ENCODE measurements around the gene SF3B4.

Gene SF3B4

GRCh38 chr1:149933208-149933607 lies 5.6 kb upstream of the SF3B4 start:
- no peak overlapping the region for H3K9ac ChIP-seq
- no peaks in the 10 kb centered on the region for H3K9me3 ChIP-seq
- H3K36me3 ChIP-seq, result no peaks in the 10 kb centered on the region
- no peak overlapping the region for H3K27ac ChIP-seq
- no peak for TF ChIP-seq Cebpa-rat (IDR thresholded peaks at IDR 0.05)
- peaks cover 8% of the 10 kb centered on the region for H3K4me1 ChIP-seq
- H3K4me2 ChIP-seq, result no peak overlapping the region
- no peaks in the 10 kb centered on the region for H4K20me1 ChIP-seq
- H3K27me3 ChIP-seq, result no peaks in the 10 kb centered on the region
- no peak overlapping the region for H3K4me3 ChIP-seq

GRCh38 chr1:149932474-149932873 lies 4.9 kb upstream of the SF3B4 start:
- H4K20me1 ChIP-seq, result no peaks in the 10 kb centered on the region
- no peaks in the 10 kb centered on the region for H3K9me3 ChIP-seq
- peaks cover 10% of the 10 kb centered on the region for H3K4me1 ChIP-seq
- no peak overlapping the region for H3K4me2 ChIP-seq
- no peaks in the 10 kb centered on the region for H3K36me3 ChIP-seq
- no peak overlapping the region for H3K27ac ChIP-seq
- H3K27me3 ChIP-seq, result no peaks in the 10 kb centered on the region
- H3K4me3 ChIP-seq, result no peak overlapping the region
- H3K9ac ChIP-seq, result no peak overlapping the region
- no peak for TF ChIP-seq Cebpa-rat (IDR thresholded peaks at IDR 0.05)

GRCh38 chr1:149931212-149931790 lies 3.7 kb upstream of the SF3B4 start:
- Histone ChIP-seq H3K27me3 (no peaks in the 10 kb centered on the region), H3K9ac (no peak overlapping the region), H3K36me3 (peaks cover 5% of the 10 kb centered on the region), H3K4me2 (no peak overlapping the region), H4K20me1 (peaks cover 11% of the 10 kb centered on the region), H3K9me3 (no peaks in the 10 kb centered on the region), H3K4me1 (peaks cover 19% of the 10 kb centered on the region), H3K27ac (no peak overlapping the region), H3K4me3 (no peak overlapping the region)
- no peak for TF ChIP-seq Cebpa-rat (IDR thresholded peaks at IDR 0.05)

GRCh38 chr1:149929856-149930255 lies 2.3 kb upstream of the SF3B4 start:
- Histone ChIP-seq H3K36me3 (peaks cover 19% of the 10 kb centered on the region), H3K27me3 (no peaks in the 10 kb centered on the region), H3K9ac (no peak overlapping the region), H3K4me1 (peaks cover 33% of the 10 kb centered on the region), H4K20me1 (peaks cover 25% of the 10 kb centered on the region), H3K4me3 (no peak overlapping the region), H3K4me2 (no peak overlapping the region), H3K9me3 (no peaks in the 10 kb centered on the region), H3K27ac (no peak overlapping the region)
- TF ChIP-seq Cebpa-rat (IDR thresholded peaks at IDR 0.05), result no peak

GRCh38 chr1:149928401-149928724 lies 760 bp upstream of the SF3B4 start:
- peaks cover 34% of the 10 kb centered on the region for H3K36me3 ChIP-seq
- H3K4me2 ChIP-seq, result peak overlapping the region; percentile 97
- no peaks in the 10 kb centered on the region for H3K27me3 ChIP-seq
- H3K27ac ChIP-seq, result peak overlapping the region; percentile 89
- peak overlapping the region; percentile 79 for H3K9ac ChIP-seq
- peaks cover 34% of the 10 kb centered on the region for H4K20me1 ChIP-seq
- peak overlapping the region; percentile 83 for H3K4me3 ChIP-seq
- TF ChIP-seq Cebpa-rat (IDR thresholded peaks at IDR 0.05), result no peak
- peaks cover 37% of the 10 kb centered on the region for H3K4me1 ChIP-seq
- H3K9me3 ChIP-seq, result no peaks in the 10 kb centered on the region

GRCh38 chr1:149927056-149927562 lies 494 bp downstream of the SF3B4 start:
- Histone ChIP-seq H3K4me3 (peak overlapping the region; percentile 83), H4K20me1 (peaks cover 34% of the 10 kb centered on the region), H3K36me3 (peaks cover 47% of the 10 kb centered on the region), H3K4me1 (peaks cover 37% of the 10 kb centered on the region), H3K9ac (peak overlapping the region; percentile 79), H3K9me3 (no peaks in the 10 kb centered on the region), H3K4me2 (peak overlapping the region; percentile 86), H3K27ac (peak overlapping the region; percentile 89), H3K27me3 (no peaks in the 10 kb centered on the region)
- no peak for TF ChIP-seq Cebpa-rat (IDR thresholded peaks at IDR 0.05)

GRCh38 chr1:149926296-149926695 lies 1.3 kb downstream of the SF3B4 start:
- Histone ChIP-seq H3K27ac (no peak overlapping the region), H3K4me2 (peak overlapping the region; percentile 86), H3K4me1 (peaks cover 37% of the 10 kb centered on the region), H3K4me3 (peak overlapping the region; percentile 83), H3K9me3 (no peaks in the 10 kb centered on the region), H3K36me3 (peaks cover 54% of the 10 kb centered on the region), H4K20me1 (peaks cover 34% of the 10 kb centered on the region), H3K27me3 (no peaks in the 10 kb centered on the region), H3K9ac (no peak overlapping the region)
- no peak for TF ChIP-seq Cebpa-rat (IDR thresholded peaks at IDR 0.05)

- peak overlapping the region; percentile 83; the same call in 1 of the 2 replicates for H3K4me3 ChIP-seq
- peaks cover 34% of the 10 kb centered on the region for H4K20me1 ChIP-seq
- H3K4me1 ChIP-seq, result peaks cover 37% of the 10 kb centered on the region
- peaks cover 56% of the 10 kb centered on the region for H3K36me3 ChIP-seq
- no peak for TF ChIP-seq Cebpa-rat (IDR thresholded peaks at IDR 0.05)
- no peak overlapping the region for H3K9ac ChIP-seq
- H3K9me3 ChIP-seq, result no peaks in the 10 kb centered on the region
- H3K27ac ChIP-seq, result no peak overlapping the region
- peak overlapping the region; percentile 86 for H3K4me2 ChIP-seq
- no peaks in the 10 kb centered on the region for H3K27me3 ChIP-seq
Measured at GRCh38 chr1:149925751-149926150, 1.9 kb downstream of the SF3B4 start.

GRCh38 chr1:149925345-149925744 lies 2.3 kb downstream of the SF3B4 start:
- no peaks in the 10 kb centered on the region for H3K27me3 ChIP-seq
- peaks cover 37% of the 10 kb centered on the region for H3K4me1 ChIP-seq
- H3K9me3 ChIP-seq, result no peaks in the 10 kb centered on the region
- no peak overlapping the region for H3K9ac ChIP-seq
- TF ChIP-seq Cebpa-rat (IDR thresholded peaks at IDR 0.05), result no peak
- peaks cover 56% of the 10 kb centered on the region for H3K36me3 ChIP-seq
- H3K27ac ChIP-seq, result no peak overlapping the region
- peak overlapping the region; percentile 86 for H3K4me2 ChIP-seq
- no peak overlapping the region for H3K4me3 ChIP-seq
- H4K20me1 ChIP-seq, result peaks cover 34% of the 10 kb centered on the region

- Histone ChIP-seq H3K4me2 (no peak overlapping the region), H3K4me3 (no peak overlapping the region), H3K36me3 (peaks cover 56% of the 10 kb centered on the region), H3K27me3 (no peaks in the 10 kb centered on the region), H3K9me3 (no peaks in the 10 kb centered on the region), H4K20me1 (peaks cover 34% of the 10 kb centered on the region), H3K9ac (no peak overlapping the region), H3K4me1 (peaks cover 33% of the 10 kb centered on the region), H3K27ac (no peak overlapping the region)
- TF ChIP-seq Cebpa-rat (IDR thresholded peaks at IDR 0.05), result no peak
Measured at GRCh38 chr1:149923626-149924025, 4.0 kb downstream of the SF3B4 start.
